ENCODE results near the gene UTF1. TPM values are rescaled to one million over a fixed set of nuclear protein-coding genes. Genes with fewer than 3 reads are reported as not detected.

UTF1 gene
- total RNA-seq, 2 experiments from 2014 or later, result not detected

DNA sequence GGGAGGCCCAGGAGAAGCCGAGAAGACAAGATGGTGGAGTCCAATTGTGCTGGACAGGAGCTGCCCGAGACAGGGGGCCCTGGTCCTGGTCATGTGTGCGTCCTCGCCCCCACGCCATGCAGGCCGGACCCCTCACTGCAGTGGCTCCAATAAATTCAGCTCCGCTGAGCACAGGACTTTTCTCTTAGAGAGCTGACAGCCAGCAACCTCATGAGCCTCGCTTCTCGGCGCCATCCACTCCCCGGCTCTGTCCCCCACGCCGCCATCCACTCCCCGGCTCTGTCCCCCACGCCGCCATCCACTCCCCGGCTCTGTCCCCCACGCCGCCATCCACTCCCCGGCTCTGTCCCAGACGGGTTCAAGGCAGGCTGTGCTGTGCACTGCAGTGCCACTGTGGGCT lies 2.8 kb upstream of the UTF1 start:
- DNase-seq (ENCODE audit: low spot score), result no peak
- H3K9me2 ChIP-seq (ENCODE audit: insufficient read depth, low read length), result no peaks in the 10 kb centered on the region
- H2AFZ ChIP-seq (ENCODE audit: low read length), result no peak overlapping the region
- H3K36me3 ChIP-seq (ENCODE audit: insufficient read depth, low read length), result no peaks in the 10 kb centered on the region
- H3K4me2 ChIP-seq (ENCODE audit: low read length), result no peak overlapping the region
- H3K4me3 ChIP-seq (ENCODE audit: low read depth, low read length, poor library complexity, severe bottlenecking), result no peak overlapping the region
- H4K20me1 ChIP-seq (ENCODE audit: insufficient read depth, low read length), result no peaks in the 10 kb centered on the region
- no peaks in the 10 kb centered on the region for H3K4me1 ChIP-seq (ENCODE audit: insufficient read depth, low read length, poor library complexity, severe bottlenecking)
- no peak for TF ChIP-seq EZH2phosphoT487 (IDR thresholded peaks at IDR 0.05; ENCODE audit: borderline replicate concordance, low read depth, low read length)
- TF ChIP-seq, protein P1, sequence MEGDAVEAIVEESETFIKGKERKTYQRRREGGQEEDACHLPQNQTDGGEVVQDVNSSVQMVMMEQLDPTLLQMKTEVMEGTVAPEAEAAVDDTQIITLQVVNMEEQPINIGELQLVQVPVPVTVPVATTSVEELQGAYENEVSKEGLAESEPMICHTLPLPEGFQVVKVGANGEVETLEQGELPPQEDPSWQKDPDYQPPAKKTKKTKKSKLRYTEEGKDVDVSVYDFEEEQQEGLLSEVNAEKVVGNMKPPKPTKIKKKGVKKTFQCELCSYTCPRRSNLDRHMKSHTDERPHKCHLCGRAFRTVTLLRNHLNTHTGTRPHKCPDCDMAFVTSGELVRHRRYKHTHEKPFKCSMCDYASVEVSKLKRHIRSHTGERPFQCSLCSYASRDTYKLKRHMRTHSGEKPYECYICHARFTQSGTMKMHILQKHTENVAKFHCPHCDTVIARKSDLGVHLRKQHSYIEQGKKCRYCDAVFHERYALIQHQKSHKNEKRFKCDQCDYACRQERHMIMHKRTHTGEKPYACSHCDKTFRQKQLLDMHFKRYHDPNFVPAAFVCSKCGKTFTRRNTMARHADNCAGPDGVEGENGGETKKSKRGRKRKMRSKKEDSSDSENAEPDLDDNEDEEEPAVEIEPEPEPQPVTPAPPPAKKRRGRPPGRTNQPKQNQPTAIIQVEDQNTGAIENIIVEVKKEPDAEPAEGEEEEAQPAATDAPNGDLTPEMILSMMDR (conservative IDR thresholded peaks at IDR 0.05; ENCODE audit: low read length), result no peak
- BruUV-seq (replicated peaks), result no TSS peak
- intact Hi-C loops (cut with micrococcal nuclease; ENCODE audit: unreplicated experiment), result no loop called here
- ChIA-PET CTCF (ENCODE audit: unreplicated experiment) (no interaction called here), POLR2A (no interaction called here)
- no peak overlapping the region for H3K27ac ChIP-seq (ENCODE audit: low read depth, low read length, poor library complexity, severe bottlenecking)
- H3K79me2 ChIP-seq (ENCODE audit: insufficient read depth, low read depth, low read length), result no peaks in the 10 kb centered on the region
- no peaks in the 10 kb centered on the region for H3K9me3 ChIP-seq (ENCODE audit: low read length)

DNA sequence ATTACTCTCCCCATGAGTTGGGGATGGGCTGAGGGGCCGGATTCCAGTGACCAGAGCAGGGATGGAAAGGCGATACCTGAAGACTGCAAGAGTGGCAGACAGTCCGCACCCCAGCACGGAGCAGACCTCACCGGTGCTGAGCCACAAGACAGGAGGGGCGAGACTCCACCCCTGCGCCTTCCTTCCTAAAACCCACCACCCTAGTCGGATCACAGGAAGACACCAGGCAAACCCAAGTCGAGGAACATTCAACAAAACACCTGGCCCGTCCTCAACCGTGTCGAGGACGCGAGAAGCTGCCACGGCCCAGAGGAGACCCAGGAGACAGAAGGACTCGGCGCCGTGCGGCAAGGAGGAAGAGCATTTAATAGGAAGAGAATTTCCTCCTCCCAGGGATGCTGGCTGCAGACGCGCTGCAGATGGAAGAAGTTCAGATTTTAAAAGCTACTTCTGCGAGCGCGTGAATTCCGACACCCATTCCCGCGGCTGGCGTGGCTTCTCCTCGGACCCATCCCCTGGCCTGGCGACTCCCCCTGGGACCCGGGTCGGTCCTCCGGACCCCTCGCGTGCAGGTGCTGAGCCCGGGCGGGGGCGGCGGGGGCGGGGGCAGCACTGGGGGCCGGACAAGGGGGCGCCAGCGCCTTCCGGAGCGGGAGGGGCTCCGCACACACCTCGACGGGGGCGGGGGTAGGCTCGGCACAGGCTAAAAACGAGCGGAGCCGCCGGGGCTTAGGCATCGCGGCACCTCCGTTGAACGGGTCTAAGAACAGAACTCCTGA lies 563 bp upstream of the UTF1 start:
- Histone ChIP-seq H3K4me1 (ENCODE audit: insufficient read depth, low read length, poor library complexity, severe bottlenecking) (no peaks in the 10 kb centered on the region), H3K4me2 (ENCODE audit: low read length) (no peak overlapping the region), H2AFZ (ENCODE audit: low read length) (no peak overlapping the region), H4K20me1 (ENCODE audit: insufficient read depth, low read length) (no peaks in the 10 kb centered on the region), H3K36me3 (ENCODE audit: insufficient read depth, low read length) (no peaks in the 10 kb centered on the region), H3K9me2 (ENCODE audit: insufficient read depth, low read length) (no peaks in the 10 kb centered on the region), H3K4me3 (ENCODE audit: low read depth, low read length, poor library complexity, severe bottlenecking) (no peak overlapping the region), H3K79me2 (ENCODE audit: insufficient read depth, low read depth, low read length) (no peaks in the 10 kb centered on the region), H3K9me3 (ENCODE audit: low read length) (no peaks in the 10 kb centered on the region), H3K27ac (ENCODE audit: low read depth, low read length, poor library complexity, severe bottlenecking) (no peak overlapping the region)
- intact Hi-C loops (cut with micrococcal nuclease; ENCODE audit: unreplicated experiment), result no loop called here
- DNase-seq (ENCODE audit: low spot score), result no peak
- ChIA-PET POLR2A (no interaction called here), CTCF (ENCODE audit: unreplicated experiment) (no interaction called here)
- BruUV-seq (replicated peaks), result no TSS peak
- no peak for TF ChIP-seq EZH2phosphoT487 (IDR thresholded peaks at IDR 0.05; ENCODE audit: borderline replicate concordance, low read depth, low read length)
- TF ChIP-seq, protein P1 (conservative IDR thresholded peaks at IDR 0.05; ENCODE audit: low read length), result no peak

DNA sequence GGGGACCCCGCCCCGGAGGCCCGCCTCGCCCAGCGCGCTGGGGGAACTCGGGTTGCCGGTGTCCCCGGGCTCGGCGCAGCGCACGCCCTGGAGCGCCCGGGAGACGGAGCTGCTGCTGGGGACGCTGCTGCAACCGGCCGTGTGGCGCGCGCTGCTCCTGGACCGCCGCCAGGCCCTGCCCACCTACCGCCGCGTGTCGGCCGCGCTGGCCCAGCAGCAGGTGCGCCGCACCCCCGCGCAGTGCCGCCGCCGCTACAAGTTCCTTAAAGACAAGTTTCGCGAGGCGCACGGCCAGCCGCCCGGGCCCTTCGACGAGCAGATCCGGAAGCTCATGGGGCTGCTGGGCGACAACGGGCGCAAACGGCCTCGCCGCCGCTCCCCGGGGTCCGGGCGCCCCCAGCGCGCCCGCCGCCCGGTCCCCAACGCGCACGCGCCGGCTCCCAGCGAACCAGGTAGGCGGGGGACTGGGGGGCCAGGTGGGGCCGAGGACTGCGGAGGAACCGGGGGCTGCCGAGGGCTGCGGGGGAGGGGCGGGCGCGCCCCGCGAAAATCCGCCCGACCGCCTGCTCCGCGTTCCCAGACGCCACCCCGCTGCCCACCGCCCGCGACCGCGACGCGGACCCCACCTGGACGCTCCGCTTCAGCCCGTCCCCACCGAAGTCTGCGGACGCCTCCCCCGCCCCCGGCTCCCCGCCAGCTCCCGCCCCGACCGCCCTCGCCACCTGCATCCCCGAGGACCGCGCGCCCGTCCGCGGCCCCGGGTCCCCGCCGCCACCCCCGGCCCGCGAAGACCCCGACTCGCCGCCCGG lies 574 bp downstream of the UTF1 start:
- H3K9me2 ChIP-seq (ENCODE audit: insufficient read depth, low read length), result no peaks in the 10 kb centered on the region
- no peaks in the 10 kb centered on the region for H3K36me3 ChIP-seq (ENCODE audit: insufficient read depth, low read length)
- no TSS peak for BruUV-seq (replicated peaks)
- no peak for DNase-seq (ENCODE audit: low spot score)
- H2AFZ ChIP-seq (ENCODE audit: low read length), result no peak overlapping the region
- H3K79me2 ChIP-seq (ENCODE audit: insufficient read depth, low read depth, low read length), result no peaks in the 10 kb centered on the region
- no peak overlapping the region for H3K27ac ChIP-seq (ENCODE audit: low read depth, low read length, poor library complexity, severe bottlenecking)
- no peak overlapping the region for H3K4me3 ChIP-seq (ENCODE audit: low read depth, low read length, poor library complexity, severe bottlenecking)
- no peaks in the 10 kb centered on the region for H4K20me1 ChIP-seq (ENCODE audit: insufficient read depth, low read length)
- no peak for TF ChIP-seq EZH2phosphoT487 (IDR thresholded peaks at IDR 0.05; ENCODE audit: borderline replicate concordance, low read depth, low read length)
- TF ChIP-seq, protein P1 (conservative IDR thresholded peaks at IDR 0.05; ENCODE audit: low read length), result no peak
- no peak overlapping the region for H3K4me2 ChIP-seq (ENCODE audit: low read length)
- no peaks in the 10 kb centered on the region for H3K4me1 ChIP-seq (ENCODE audit: insufficient read depth, low read length, poor library complexity, severe bottlenecking)
- ChIA-PET POLR2A (no interaction called here), CTCF (ENCODE audit: unreplicated experiment) (no interaction called here)
- no peaks in the 10 kb centered on the region for H3K9me3 ChIP-seq (ENCODE audit: low read length)
- intact Hi-C loops (cut with micrococcal nuclease; ENCODE audit: unreplicated experiment), result no loop called here

Measured in OCI-LY7 (cell line).